Left ventricle myocardium inferior (tissue), 1 donor: ENCODE data around the gene ZNF544. TPM values are rescaled to one million over a fixed set of nuclear protein-coding genes. Genes with fewer than 3 reads are reported as not detected.

Source experiments
- DNase-seq: peaks from one replicate; pipeline ENCODE4 v3.0.0-alpha.2; 2020
- H3K27ac ChIP-seq: fragments of 200-600 bp; replicated peaks from 2 replicates; pipeline ENCODE4 v1.8.0; 2021
- H3K27me3 ChIP-seq: fragments of 200-600 bp; 2 replicates; pipeline ENCODE4 v1.8.0; 2021; ENCODE audit warnings: low read depth
- H3K36me3 ChIP-seq: fragments of 200-600 bp; 2 replicates; pipeline ENCODE4 v1.8.0; 2021
- H3K4me1 ChIP-seq: fragments of 200-600 bp; 2 replicates; pipeline ENCODE4 v1.8.0; 2021
- H3K4me3 ChIP-seq: fragments of 200-600 bp; 2 replicates; pipeline ENCODE4 v1.8.0; 2021; ENCODE audit warnings: mild to moderate bottlenecking, moderate library complexity
- H3K9me3 ChIP-seq: fragments of 200-600 bp; replicated peaks from 2 replicates; pipeline ENCODE4 v1.8.0; 2021
- intact Hi-C: fragments of 100-400 bp; cut with micrococcal nuclease; formaldehyde crosslinking; loops from one replicate; pipeline ENCODE4 v1.11.0; 2022
- total RNA-seq: library from RNA; stranded (reverse); fragmentation: NEBNext Ultra II Directional; extraction: Animal tissue kit (Norgen Biotek cat#: 25700); gene quantifications from one replicate; pipeline ENCODE4 v1.2.1, GENCODE V29; 2021
- TF ChIP-seq, protein P1 (sequence below): fragments of 200-600 bp; IDR thresholded peaks from 2 replicates; pipeline ENCODE4 v1.8.0; 2021; ENCODE audit warnings: antibody characterized with exemption, mild to moderate bottlenecking, borderline replicate concordance
- donor health status: DM: no; HTN: yes; CAD: no; lungs with severe emphysema.

ZNF544 gene
- total RNA-seq, 1 donor from 2014 or later = 24.0 TPM

DNA sequence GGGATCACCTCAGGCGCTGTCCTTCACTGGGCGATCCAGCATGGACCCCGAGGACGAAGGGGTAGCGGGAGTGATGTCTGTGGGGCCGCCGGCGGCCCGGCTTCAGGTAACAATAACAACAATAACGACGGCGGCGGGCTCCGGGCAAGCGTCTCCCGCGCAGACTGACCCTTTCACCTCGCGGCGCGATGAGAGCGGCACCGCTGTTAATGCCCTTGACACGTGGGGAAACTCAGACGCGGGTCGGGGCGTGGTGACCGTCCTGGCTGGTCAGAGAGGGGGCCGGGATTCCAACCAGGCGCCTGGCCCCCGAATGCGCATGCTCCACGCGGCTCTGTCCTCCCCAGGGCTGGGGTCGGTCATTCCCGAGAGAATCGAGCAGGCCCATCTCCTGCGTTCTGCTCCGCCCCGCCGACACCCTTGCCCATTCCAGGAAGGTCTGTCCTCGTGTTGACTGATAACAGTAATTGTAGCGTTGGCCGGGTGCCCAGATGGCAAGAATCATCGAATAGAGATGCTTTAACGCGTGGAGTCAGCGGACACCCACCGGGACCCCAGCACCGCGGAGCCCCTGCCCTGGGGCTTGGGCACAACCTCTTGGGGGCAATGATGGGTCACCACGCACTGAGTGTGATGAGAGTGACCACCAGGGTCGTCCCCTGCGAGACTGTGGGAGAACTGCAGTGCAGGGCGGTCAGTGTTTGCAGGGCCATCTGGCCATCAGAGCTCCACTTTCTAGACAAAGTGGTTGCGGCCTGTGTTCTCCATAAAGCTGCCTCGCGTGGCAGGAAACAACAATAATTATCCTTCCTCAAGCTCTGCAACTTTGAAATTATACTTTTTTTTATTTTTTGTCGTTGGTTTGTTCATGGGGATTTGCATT is 50.6 kb downstream of the ZNF544 start:
- Histone ChIP-seq H3K36me3 (peaks cover 35% of the 10 kb centered on the region), H3K27me3 (no peaks in the 10 kb centered on the region), H3K27ac (peak overlapping the region; percentile 98), H3K9me3 (peaks cover 29% of the 10 kb centered on the region), H3K4me3 (peak overlapping the region; percentile 97), H3K4me1 (peaks cover 44% of the 10 kb centered on the region)
- TF ChIP-seq, protein P1, sequence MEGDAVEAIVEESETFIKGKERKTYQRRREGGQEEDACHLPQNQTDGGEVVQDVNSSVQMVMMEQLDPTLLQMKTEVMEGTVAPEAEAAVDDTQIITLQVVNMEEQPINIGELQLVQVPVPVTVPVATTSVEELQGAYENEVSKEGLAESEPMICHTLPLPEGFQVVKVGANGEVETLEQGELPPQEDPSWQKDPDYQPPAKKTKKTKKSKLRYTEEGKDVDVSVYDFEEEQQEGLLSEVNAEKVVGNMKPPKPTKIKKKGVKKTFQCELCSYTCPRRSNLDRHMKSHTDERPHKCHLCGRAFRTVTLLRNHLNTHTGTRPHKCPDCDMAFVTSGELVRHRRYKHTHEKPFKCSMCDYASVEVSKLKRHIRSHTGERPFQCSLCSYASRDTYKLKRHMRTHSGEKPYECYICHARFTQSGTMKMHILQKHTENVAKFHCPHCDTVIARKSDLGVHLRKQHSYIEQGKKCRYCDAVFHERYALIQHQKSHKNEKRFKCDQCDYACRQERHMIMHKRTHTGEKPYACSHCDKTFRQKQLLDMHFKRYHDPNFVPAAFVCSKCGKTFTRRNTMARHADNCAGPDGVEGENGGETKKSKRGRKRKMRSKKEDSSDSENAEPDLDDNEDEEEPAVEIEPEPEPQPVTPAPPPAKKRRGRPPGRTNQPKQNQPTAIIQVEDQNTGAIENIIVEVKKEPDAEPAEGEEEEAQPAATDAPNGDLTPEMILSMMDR = no peak
- DNase-seq = peak; percentile 84
- intact Hi-C loops = no loop called here

DNA sequence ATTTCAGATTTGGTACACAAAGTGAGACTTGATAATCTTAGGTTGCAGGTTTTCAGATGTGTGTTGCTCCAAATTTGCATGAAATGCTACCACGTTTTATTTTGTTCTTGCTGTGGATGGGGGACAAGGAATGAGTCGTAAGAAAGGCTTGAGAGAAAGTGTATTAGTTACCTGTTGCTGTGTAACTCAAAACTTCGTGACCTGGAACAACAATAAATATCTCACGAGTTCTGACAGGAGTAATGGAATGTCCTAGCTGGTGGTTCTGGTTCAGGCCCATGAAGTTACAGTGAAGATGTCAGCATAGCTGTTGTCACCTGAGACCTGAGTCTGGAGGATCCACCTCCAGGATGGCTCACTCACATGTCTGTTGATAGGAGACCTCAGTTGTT is 51.2 kb downstream of the ZNF544 start:
- Histone ChIP-seq H3K27me3 (no peaks in the 10 kb centered on the region), H3K4me3 (peak overlapping the region; percentile 97), H3K9me3 (peaks cover 23% of the 10 kb centered on the region), H3K36me3 (peaks cover 28% of the 10 kb centered on the region), H3K27ac (peak overlapping the region; percentile 98), H3K4me1 (peaks cover 44% of the 10 kb centered on the region)
- TF ChIP-seq, protein P1 = no peak
- intact Hi-C loops = no loop called here
- no peak for DNase-seq

DNA sequence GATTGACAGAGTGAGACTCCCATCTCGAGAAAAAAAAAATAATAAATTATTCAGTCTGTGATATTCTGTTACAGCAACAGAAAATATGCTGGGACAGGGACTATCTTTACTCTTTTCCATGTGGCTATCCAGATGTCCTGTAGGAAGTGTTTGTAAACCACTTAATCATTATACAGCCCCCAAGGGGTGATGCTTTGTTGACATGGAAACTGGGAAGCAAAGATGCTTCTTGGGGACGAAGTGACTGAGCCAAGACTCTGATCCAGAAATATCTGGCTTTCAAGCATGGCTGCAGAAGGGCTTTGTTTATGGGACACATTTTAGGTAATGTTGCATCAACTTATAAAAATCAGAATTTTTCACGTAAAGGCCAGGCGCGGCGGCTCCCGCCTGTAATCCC is 55.5 kb downstream of the ZNF544 start:
- intact Hi-C loops = no loop called here
- TF ChIP-seq, protein P1 = no peak
- Histone ChIP-seq H3K4me1 (peaks cover 20% of the 10 kb centered on the region), H3K27me3 (no peaks in the 10 kb centered on the region), H3K36me3 (peaks cover 47% of the 10 kb centered on the region), H3K4me3 (no peak overlapping the region), H3K9me3 (no peaks in the 10 kb centered on the region), H3K27ac (no peak overlapping the region)
- no peak for DNase-seq

DNA sequence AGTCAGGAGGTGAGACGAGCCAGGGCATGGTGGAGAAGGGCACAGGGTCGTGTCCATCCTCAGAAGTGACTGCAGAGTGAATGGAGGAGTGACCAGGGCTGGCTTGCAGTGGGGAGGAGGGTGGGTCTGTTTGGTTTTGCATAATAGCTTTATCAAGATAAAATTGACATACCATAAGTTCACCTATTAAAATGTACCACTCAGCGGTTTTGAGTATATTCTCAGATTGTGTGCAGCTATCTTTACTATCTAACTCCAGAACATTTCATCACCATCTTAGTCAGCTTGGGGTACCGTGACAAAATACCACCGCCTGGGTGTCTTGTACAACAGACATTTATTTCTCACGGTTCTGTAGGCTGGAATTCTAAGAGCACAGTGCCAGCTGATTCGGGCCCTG is 63.2 kb downstream of the ZNF544 start:
- intact Hi-C loops = no loop called here
- H3K36me3 ChIP-seq = peaks cover 100% of the 10 kb centered on the region
- TF ChIP-seq, protein P1 = no peak
- no peak overlapping the region for H3K27ac ChIP-seq
- no peaks in the 10 kb centered on the region for H3K27me3 ChIP-seq
- H3K9me3 ChIP-seq = peaks cover 45% of the 10 kb centered on the region
- no peaks in the 10 kb centered on the region for H3K4me1 ChIP-seq
- no peak for DNase-seq
- H3K4me3 ChIP-seq = no peak overlapping the region

DNA sequence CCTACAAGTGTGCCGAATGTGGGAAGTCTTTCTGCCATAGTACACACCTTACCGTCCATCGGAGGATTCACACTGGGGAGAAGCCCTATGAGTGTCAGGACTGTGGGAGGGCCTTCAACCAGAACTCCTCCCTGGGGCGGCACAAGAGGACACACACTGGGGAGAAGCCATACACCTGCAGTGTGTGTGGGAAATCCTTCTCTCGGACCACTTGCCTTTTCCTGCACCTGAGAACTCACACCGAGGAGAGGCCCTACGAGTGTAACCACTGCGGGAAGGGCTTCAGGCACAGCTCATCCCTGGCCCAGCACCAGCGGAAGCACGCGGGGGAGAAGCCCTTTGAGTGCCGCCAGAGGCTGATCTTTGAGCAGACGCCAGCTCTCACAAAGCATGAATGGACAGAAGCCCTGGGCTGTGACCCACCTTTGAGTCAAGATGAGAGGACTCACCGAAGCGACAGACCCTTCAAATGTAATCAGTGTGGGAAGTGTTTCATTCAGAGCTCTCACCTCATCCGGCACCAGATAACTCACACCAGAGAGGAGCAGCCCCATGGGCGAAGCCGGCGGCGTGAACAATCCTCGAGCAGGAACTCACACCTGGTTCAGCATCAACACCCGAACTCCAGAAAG is 66.1 kb downstream of the ZNF544 start:
- H3K36me3 ChIP-seq = peaks cover 97% of the 10 kb centered on the region
- H3K27me3 ChIP-seq = no peaks in the 10 kb centered on the region
- intact Hi-C loops = no loop called here
- no peak overlapping the region for H3K27ac ChIP-seq
- no peak overlapping the region for H3K4me3 ChIP-seq
- H3K4me1 ChIP-seq = no peaks in the 10 kb centered on the region
- no peak for DNase-seq
- TF ChIP-seq, protein P1 = no peak
- H3K9me3 ChIP-seq = peaks cover 54% of the 10 kb centered on the region
